HG03280 (cell line): ENCODE measurements around the gene ARHGEF11.

Source experiments
- ATAC-seq: cut with Tn5 transposase; IDR thresholded peaks from one replicate; pipeline ENCODE4 v1.9.1; 2021; ENCODE audit warnings: mild to moderate bottlenecking, moderate library complexity; ENCODE audit not compliant: unreplicated experiment

The ARHGEF11 gene

DNA sequence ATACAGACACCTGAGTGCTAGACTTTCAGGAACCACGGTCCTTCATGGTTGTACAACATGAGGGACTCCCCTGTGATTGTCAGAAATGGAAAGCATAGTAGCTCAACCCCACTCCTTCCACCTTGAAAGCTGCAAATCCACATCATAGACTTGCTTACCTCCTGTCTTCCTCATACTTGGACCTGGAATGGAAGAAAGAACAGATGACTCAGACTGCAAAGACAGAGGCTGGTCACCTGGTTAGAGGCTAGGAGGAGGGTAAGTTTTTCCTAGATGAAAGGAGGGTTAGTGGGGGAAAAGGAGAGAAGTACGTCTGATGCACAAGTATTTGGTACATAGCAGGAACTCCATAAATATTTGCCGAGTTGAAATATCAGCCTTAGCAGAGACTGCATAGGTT is 87.9 kb downstream of the ARHGEF11 start:
- ATAC-seq = no peak

DNA sequence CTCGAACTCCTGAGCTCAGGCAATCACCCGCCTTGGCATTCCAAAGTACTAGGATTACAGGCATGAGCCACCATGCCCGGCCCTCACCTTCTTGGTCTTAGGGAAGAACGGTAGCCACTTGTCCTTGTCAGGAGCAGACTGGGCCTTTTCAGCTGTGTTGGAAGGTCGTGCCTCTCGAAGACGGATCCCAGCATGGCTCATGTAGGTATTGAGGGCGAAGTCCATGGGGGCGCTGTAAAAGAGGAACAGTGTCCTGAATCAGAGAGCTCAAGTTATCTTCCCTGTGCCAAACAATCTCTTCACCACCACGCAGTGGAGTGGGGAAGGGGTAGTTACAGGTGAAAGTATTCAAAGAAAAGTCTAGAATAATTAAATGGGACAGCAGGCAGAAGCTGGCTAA is 89.2 kb downstream of the ARHGEF11 start:
- no peak for ATAC-seq

- no peak for ATAC-seq
These were observed 92.0 kb downstream of the ARHGEF11 start for GRCh38 chr1:156953571-156953970.

DNA sequence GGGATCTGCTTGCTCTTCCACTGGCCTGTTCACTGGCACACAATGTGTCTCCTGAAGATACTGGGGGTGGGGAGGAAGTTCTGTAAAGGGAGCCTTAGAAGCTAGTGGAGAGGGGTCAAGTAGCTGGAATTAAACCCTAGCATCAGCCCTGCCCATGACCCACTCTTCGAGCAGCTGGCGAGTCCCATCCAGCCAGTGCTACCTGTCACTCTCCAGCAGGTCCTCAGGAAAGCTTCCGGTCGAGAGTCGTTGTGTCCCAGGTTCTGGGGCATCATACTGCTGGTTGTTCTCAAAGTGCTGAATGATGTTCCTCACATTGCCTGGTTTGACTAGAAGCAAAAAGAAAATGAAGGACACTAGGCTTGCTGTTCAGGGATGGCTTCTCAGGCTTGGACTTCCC is 94.2 kb downstream of the ARHGEF11 start:
- ATAC-seq = no peak

DNA sequence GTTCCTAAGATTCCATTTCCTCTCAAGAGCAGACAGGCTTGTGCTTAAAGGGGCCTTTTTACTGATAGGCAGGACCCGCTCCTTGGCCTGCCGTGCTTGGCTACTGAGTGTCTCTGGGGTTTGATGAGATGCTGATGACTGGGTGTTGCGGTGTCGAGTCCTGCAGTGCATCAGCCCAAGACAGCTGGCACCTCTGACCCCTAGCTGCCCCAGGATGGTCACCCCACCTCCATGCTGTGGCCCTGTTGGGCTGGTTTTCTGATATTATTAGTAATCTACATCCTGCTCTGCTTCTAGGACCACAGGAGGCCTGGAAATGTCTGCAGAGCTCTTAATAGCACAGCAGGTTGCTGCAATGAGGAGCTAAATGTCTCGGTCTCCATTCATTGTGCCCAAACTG is 96.4 kb downstream of the ARHGEF11 start:
- no peak for ATAC-seq

- ATAC-seq = no peak
These were observed 96.8 kb downstream of the ARHGEF11 start for GRCh38 chr1:156948708-156949107.

- ATAC-seq = no peak
These were observed 97.6 kb downstream of the ARHGEF11 start for GRCh38 chr1:156947818-156948525.

GRCh38 chr1:156947127-156947526 is 98.4 kb downstream of the ARHGEF11 start:
- no peak for ATAC-seq

DNA sequence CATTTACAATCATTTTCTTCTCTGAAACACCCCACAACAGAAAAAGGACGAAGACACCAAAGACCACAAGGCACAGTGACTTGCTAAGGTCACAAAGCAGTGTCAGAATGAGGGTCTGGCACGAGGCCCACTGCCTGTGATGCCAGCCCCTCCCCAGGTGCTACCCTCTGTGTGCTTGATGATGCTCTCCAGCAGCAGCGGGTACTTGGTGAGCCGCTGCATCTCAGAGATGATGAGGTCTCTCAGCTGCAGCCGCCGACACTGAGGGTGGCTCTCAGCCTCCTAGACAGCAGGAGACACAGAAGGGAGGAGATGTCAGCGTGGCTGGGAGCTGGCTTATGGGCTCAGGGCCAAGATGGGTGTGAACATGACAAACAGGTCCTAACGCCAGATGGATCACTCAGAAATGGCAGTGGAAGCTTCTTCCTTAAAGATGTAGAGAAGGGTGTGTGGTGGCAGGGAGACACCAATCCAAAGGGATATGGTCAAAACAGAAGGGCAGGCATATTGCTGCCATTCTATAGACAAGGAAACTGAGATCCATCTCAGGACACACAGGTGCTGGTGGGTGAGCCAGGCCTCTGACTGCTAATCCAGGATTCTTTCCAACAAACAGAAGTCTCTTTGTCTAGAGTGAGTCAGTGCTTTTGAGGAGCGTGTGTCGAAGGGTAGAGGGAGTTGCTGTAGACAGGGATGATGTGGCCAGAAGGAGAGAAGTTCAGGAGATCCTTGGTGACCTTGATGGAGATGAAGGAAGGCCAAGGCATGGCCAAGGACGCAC is 99.5 kb downstream of the ARHGEF11 start:
- no peak for ATAC-seq

DNA sequence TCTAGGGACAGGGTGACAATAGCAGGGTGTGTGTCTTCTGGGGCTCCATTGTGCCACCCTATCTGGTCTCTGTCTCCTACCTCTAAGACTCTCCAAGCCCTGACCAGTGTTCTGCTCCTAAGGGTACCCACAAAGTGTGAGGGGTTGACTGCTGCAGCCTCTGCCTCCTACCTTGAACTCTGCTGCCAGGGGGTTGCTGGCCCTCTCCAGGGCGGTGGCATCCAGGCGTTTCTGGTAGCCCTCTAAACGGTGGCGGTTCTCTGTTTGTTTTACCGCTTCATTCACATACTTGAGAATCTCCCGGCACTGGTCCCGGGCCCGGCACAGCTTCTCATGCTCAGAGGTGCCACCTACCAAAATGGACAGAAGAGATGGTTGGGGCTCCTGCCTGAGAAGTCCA is 100.7 kb downstream of the ARHGEF11 start:
- no peak for ATAC-seq

- no peak for ATAC-seq
These were observed 101.3 kb downstream of the ARHGEF11 start for GRCh38 chr1:156944268-156944667.

- no peak for ATAC-seq
These were observed 101.8 kb downstream of the ARHGEF11 start for GRCh38 chr1:156943756-156944155.

DNA sequence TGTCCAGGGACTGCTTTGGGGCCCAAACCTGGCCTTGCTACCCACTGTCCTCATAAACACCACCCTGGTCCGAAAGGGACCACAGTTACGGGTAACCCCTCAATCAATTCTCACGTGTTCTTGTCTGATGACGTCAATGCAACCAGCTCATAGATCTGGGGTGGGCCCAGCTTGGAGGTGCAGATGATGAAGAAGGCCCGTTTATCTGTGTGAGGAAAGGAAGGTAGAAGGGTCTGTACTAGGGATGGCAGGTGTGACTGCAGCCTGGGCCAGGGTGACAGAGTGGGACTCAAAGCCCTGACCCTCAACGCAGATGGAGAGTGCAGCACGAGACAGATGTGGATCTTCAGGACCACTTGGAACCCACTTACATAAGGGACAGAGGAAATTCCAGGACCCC is 103.0 kb downstream of the ARHGEF11 start:
- no peak for ATAC-seq

DNA sequence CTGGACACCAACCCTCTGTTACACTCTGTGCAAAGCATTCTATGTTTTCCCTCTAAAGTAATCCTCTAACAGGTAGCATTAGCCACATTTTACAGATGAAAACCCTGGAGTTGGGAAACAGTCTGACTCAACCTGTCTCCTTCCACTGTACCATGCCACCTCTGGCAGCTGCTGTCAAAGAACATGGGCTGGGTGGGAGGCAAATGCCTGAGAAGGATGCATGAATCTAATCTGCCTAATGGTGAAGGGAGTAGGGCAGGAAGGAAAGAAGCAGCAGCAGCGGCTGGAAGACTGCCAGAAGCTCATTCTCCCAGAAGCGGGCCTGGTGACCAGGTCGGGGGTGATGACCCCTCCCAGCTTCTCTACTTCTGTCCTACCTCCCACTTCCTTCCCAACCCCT is 103.4 kb downstream of the ARHGEF11 start:
- no peak for ATAC-seq

DNA sequence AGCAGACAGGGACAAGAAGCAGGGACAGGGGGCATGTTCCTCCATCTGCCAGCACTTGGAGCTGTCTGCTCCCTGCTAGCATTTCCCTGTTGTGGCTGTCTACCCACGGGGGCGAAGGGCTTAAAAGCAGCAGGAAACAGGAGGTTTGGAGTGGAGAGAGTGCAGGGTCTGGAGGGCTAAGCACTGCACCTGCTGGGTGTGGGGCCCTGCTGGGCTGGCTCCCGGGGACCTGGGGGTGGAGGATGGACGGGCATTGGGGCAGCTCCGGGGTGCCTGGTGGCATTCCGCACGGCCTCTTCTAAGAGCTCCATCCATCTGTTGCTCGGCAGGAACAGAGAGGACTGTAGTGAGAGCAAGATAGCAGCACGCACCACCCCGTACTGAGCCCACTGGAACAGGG is 103.9 kb downstream of the ARHGEF11 start:
- no peak for ATAC-seq

DNA sequence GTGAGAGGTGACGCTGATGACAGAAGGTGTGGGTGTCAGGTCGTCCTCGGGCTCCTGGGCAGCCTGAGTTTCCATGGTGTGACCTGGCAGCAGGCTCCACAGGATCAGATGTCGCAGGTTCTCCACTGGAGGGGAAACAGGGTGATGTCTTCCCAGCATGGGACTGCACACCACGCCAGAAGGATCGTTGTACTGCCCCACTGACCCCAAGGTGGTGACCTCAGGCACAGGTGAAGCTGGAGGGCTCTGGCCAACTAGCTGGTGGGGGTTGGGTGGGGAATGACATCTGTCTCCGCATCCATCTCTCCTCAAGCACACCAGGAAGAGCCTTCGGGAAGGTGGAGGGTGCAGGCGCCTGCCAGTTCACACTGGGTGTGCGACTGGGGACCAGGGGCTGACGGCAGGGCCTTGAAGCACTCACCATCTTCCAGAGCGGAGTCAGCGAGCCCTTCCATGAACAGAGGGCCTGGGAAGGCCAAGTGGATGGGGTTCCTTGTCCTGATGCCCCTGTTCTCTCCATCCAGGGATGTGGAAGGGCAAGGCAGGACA is 105.7 kb downstream of the ARHGEF11 start:
- no peak for ATAC-seq

DNA sequence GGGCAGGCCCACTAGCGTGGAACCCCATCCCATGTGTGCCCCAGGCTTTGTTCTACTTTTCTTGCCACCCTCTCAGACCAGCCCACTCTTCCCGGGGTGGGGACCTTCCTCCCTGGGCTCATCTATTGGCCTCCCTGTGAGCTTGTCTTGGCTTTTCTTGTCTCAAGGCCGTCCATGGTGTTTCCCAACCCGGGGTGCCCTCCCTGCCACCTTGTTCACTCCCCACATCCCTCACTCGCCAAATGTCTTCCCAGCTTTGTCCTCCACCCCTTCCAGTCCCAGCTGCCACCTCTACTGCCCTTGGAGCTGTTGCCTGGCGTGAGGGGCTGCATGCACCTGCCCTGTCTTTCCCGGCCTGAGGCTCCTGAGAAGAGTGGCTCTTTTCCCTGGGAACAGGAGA is 106.7 kb downstream of the ARHGEF11 start:
- ATAC-seq = no peak

DNA sequence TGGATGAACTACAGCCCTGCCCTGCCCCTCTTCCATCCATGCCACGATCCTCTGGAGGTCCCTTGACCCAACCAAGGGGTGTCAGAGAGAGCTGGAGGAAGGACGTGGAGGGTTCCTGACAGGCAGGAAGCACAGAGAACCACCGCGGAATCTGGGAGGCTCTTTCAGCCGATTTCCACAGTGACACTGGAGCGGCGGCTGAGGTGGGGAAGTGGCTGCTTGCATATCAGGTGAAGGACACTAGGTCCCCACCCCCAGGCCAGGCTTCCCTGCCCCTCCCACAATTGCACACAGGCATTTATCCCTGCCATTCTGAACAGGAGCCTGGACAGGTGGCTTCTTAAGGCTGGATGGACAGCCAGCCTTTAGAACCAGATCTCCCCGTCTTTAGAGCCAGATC is 107.7 kb downstream of the ARHGEF11 start:
- ATAC-seq = no peak

DNA sequence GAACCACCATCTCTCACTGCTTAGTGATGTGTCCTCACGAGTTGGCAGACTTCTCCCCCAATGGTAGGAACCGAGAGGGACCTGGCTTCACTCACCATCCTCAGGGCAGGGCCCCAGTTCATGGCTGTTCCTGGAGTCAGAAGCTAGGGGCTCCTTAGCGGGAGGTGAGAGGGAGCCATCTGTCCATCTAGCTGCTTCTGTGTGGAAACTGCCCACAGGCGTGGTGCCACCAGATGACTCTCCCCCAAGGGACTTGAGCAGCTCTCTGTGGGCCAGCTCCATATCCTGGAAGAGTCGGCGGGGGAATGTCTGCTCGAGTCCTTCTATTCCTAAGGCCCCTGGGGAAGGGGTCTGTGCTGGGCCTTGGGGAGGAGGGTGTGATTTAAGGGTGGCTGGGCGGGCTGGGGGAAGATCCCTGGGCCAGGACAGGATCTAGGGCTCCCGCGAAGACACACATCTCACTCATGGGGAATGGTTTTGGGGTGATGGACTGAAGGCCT is 108.8 kb downstream of the ARHGEF11 start:
- no peak for ATAC-seq

DNA sequence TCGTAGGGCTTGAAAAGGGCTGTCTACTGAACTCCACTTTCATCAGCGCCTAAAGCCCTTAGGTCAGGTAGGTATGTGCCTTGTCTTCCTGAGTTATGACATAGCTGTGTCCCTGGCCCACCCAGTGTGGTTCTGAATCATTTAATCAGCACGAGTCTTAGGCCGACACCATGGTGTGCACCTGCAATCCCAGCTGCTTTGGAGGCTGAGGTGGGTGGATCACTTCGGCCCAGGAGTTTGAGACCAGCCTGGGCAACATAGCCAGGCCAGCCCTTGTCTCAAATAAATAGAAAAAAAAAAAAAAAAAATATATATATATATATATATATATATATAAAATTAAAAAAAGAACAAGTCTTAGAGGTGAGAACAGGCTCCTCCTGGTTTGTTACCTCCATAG is 109.4 kb downstream of the ARHGEF11 start:
- no peak for ATAC-seq

DNA sequence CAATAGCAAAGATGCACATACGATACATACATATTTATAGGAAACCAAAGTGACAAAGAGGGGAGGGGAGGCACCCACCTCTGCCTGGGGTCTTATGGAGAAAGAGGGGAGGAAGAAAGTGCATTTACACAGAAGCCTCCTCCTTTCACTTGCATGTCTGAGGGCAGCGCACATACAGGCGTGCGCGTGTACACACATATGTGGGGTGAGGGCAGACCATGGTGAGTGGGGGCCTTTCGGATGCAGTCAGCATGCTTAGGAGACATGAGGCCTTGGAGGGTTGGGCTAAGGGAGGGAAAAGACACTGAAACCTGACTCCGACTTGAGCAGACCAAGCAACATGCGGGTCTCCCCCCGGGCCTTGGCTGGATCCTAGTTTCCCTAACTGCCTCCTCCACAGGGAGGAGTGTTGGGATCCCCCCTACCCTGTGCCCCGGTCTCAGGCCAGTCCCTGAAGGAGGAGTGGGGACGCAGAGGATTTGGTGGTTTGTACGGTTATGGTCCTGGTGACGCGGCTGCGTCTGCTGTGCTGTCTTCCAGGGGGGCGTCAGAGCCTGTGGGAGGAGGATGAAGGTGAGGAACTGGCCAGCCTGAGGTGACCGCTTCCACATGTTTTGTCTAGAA is 109.9 kb downstream of the ARHGEF11 start:
- ATAC-seq = no peak

DNA sequence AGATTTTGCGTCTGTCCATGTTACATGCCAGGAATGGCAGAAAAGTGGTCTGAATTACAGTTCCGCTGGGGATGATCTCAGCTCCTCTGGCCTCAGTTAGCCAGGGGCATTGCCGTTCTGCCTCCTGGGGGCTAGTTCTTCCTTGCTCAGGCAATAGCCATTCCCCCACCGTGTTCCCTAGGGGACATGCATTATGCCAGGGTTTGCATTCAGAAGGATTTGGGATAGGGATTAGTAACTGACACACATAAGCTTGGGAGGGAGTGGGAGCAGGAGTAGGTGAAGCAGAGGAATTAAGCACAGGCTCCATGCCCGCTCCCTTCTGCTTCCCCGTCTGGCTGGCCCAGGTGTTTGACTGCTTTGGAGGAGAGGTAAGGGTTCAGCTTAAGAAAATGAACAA is 112.4 kb downstream of the ARHGEF11 start:
- ATAC-seq = no peak
